Neutrophil (primary cell): ENCODE measurements around the gene QKI.

Experiments used
- H3K27ac ChIP-seq: fragments of 200-600 bp; sonication (generic); 2 replicates; pipeline ENCODE4 v1.5.1; 2016; ENCODE audit warnings: mild to moderate bottlenecking, moderate library complexity
- H3K27me3 ChIP-seq: fragments of 200-600 bp; sonication (generic); 2 replicates; pipeline ENCODE4 v1.6.0; 2016; ENCODE audit warnings: mild to moderate bottlenecking
- H3K36me3 ChIP-seq: fragments of 200-600 bp; sonication (generic); 2 replicates; pipeline ENCODE4 v1.5.1; 2017
- H3K4me1 ChIP-seq, 2 experiments: fragments of 200-600 bp in 1 of 2; sonication (generic) in 1 of 2; 1 replicate in 1 of 2; 2 replicates in 1 of 2; pipeline versions ENCODE4 v1.5.1 to v1.6.1; 2013 to 2016; ENCODE audit warnings: low read depth in 1 of 2, low read length in 1 of 2, mild to moderate bottlenecking in 1 of 2, moderate library complexity in 1 of 2; ENCODE audit not compliant: control insufficient read depth in 1 of 2, insufficient read depth in 1 of 2
- H3K4me3 ChIP-seq, 2 experiments: fragments of 200-600 bp in 1 of 2; sonication (generic) in 1 of 2; 1 replicate in 1 of 2; 2 replicates in 1 of 2; pipeline ENCODE4 v1.5.1; 2013 to 2016; ENCODE audit warnings: low read depth in 1 of 2, low read length in 1 of 2, mild to moderate bottlenecking in 1 of 2, moderate library complexity in 1 of 2
- H3K9me3 ChIP-seq: fragments of 200-600 bp; sonication (generic); 2 replicates; pipeline ENCODE4 v1.5.1; 2016
- CTCF ChIP-seq: fragments of 200-600 bp; sonication (generic); IDR thresholded peaks from 2 replicates; pipeline ENCODE4 v1.5.1; 2016; ENCODE audit warnings: antibody characterized with exemption

The QKI gene

GRCh38 chr6:163496205-163496604, 81.7 kb downstream of the QKI start:
- no peak for TF ChIP-seq CTCF
- Histone ChIP-seq H3K27me3 (no peaks in the 10 kb centered on the region), H3K4me1 (peaks cover 0 to 4% of the 10 kb centered on the region in 2 experiments), H3K9me3 (no peaks in the 10 kb centered on the region), H3K27ac (no peak overlapping the region), H3K36me3 (no peaks in the 10 kb centered on the region), H3K4me3 (no peak overlapping the region)

- Histone ChIP-seq H3K9me3 (no peaks in the 10 kb centered on the region), H3K27me3 (no peaks in the 10 kb centered on the region), H3K36me3 (no peaks in the 10 kb centered on the region), H3K4me3 (no peak overlapping the region), H3K27ac (no peak overlapping the region), H3K4me1 (peaks cover 0 to 4% of the 10 kb centered on the region in 2 experiments)
- no peak for TF ChIP-seq CTCF
Measured at GRCh38 chr6:163500105-163500504, 85.6 kb downstream of the QKI start.

GRCh38 chr6:163501026-163501425, 86.5 kb downstream of the QKI start:
- TF ChIP-seq CTCF = no peak
- H3K27me3 ChIP-seq = no peaks in the 10 kb centered on the region
- H3K4me1 ChIP-seq = peaks cover 0 to 11% of the 10 kb centered on the region in 2 experiments
- no peaks in the 10 kb centered on the region for H3K36me3 ChIP-seq
- H3K9me3 ChIP-seq = no peaks in the 10 kb centered on the region
- no peak overlapping the region for H3K27ac ChIP-seq
- H3K4me3 ChIP-seq = no peak overlapping the region

GRCh38 chr6:163501439-163501838, 86.9 kb downstream of the QKI start:
- no peaks in the 10 kb centered on the region for H3K36me3 ChIP-seq
- H3K4me1 ChIP-seq = peaks cover 3 to 15% of the 10 kb centered on the region in 2 experiments
- no peaks in the 10 kb centered on the region for H3K9me3 ChIP-seq
- no peaks in the 10 kb centered on the region for H3K27me3 ChIP-seq
- H3K4me3 ChIP-seq = no peak overlapping the region
- TF ChIP-seq CTCF = no peak
- H3K27ac ChIP-seq = no peak overlapping the region

GRCh38 chr6:163504984-163505640, 90.6 kb downstream of the QKI start:
- Histone ChIP-seq H3K9me3 (no peaks in the 10 kb centered on the region), H3K36me3 (no peaks in the 10 kb centered on the region), H3K27me3 (no peaks in the 10 kb centered on the region), H3K4me1 (peaks cover 4 to 20% of the 10 kb centered on the region in 2 experiments), H3K4me3 (no peak overlapping the region), H3K27ac (no peak overlapping the region)
- TF ChIP-seq CTCF = no peak
